Endothelial cell of umbilical vein (primary cell): Measurements from ENCODE around the gene OR8B12. TPM values are rescaled to one million over a fixed set of nuclear protein-coding genes. Genes with fewer than 3 reads are reported as not detected.
A peak's percentile ranks its signal among the peaks of the same experiment; 100 is the strongest.

ENCODE experiments used
- BruUV-seq: library from RNA; stranded (reverse); fragments of 400-500 nt; replicated peaks from 2 replicates; lab custom pipeline; 2021; lab: Mats Ljungman, UMichigan
- CTCF ChIA-PET: fragments of 300-600, 350-600 bp; sonication (Branson Sonifier 250); formaldehyde crosslinking; loops from one replicate; lab custom pipeline; 2021; ENCODE audit warnings: antibody characterized with exemption, inconsistent platforms; lab: Charles Lee
- POLR2A ChIA-PET: fragments of 300-600, 350-600 bp; sonication (Branson Sonifier 250); formaldehyde crosslinking; loops from one replicate; lab custom pipeline; 2021; ENCODE audit warnings: antibody characterized with exemption, inconsistent platforms; lab: Charles Lee
- DNase-seq: peaks from one replicate; pipeline ENCODE4 v3.0.0-alpha.2; 2011; ENCODE audit warnings: low read depth, low spot score
- FAIRE-seq: peaks from 2 replicates; lab custom pipeline; 2011; peaks lifted over from hg19 to GRCh38; lab: Jason Lieb, UNC
- H2AFZ ChIP-seq: 2 replicates; pipeline ENCODE4 v1.6.0; 2012; ENCODE audit warnings: low read depth, low read length, control low read depth, inconsistent platforms
- H3K27ac ChIP-seq: 2 replicates; pipeline ENCODE4 v1.5.1; 2011; ENCODE audit warnings: low read depth, mild to moderate bottlenecking, control low read depth, low read length, moderate library complexity; ENCODE audit not compliant: insufficient read depth
- H3K27me3 ChIP-seq, 2 experiments: 2 replicates each; pipeline versions ENCODE4 v1.6.0 to v1.6.1; 2011; ENCODE audit warnings: low read length in 2 of 2, mixed read lengths in 1 of 2; ENCODE audit not compliant: control insufficient read depth in 2 of 2, insufficient read depth in 2 of 2
- H3K36me3 ChIP-seq, 2 experiments: 2 replicates in 1 of 2; 3 replicates in 1 of 2; pipeline ENCODE4 v1.5.1; 2011; ENCODE audit warnings: low read length in 2 of 2, mild to moderate bottlenecking in 1 of 2, moderate library complexity in 1 of 2; ENCODE audit not compliant: control insufficient read depth in 2 of 2, insufficient read depth in 2 of 2; ENCODE audit errors: extremely low read depth in 1 of 2
- H3K4me1 ChIP-seq: 3 replicates; pipeline ENCODE4 v1.5.1; 2011; ENCODE audit warnings: mild to moderate bottlenecking, low read length; ENCODE audit not compliant: control insufficient read depth, insufficient read depth; ENCODE audit errors: extremely low read depth
- H3K4me2 ChIP-seq: 2 replicates; pipeline ENCODE4 v1.6.1; 2011; ENCODE audit warnings: low read length, control low read depth, mixed read lengths; ENCODE audit not compliant: insufficient read depth
- H3K4me3 ChIP-seq, 3 experiments: fragments of 200-600 bp in 1 of 3; sonication (generic), shearing (Covaris generic) in 1 of 3; replicated peaks in 1 of 3; 2 replicates each; pipeline ENCODE4 v1.5.1; 2011 to 2016; ENCODE audit warnings: control low read depth in 3 of 3, low read length in 3 of 3, mild to moderate bottlenecking in 2 of 3, inconsistent platforms in 1 of 3, low read depth in 1 of 3, moderate library complexity in 1 of 3; ENCODE audit not compliant: insufficient read depth in 1 of 3
- H3K79me2 ChIP-seq: 2 replicates; pipeline ENCODE4 v1.6.0; 2012; ENCODE audit warnings: low read length, inconsistent platforms; ENCODE audit not compliant: control insufficient read depth, insufficient read depth
- H3K9ac ChIP-seq: replicated peaks from 2 replicates; pipeline ENCODE3; 2011; ENCODE audit warnings: low read length, control low read depth; ENCODE audit not compliant: insufficient read depth; ENCODE audit errors: extremely low read depth
- H3K9me1 ChIP-seq: replicated peaks from 3 replicates; pipeline ENCODE4 v1.6.0; 2011; ENCODE audit warnings: mild to moderate bottlenecking, low read length; ENCODE audit not compliant: control insufficient read depth, insufficient read depth; ENCODE audit errors: extremely low read depth
- H3K9me3 ChIP-seq: replicated peaks from 2 replicates; pipeline ENCODE4 v1.5.1; 2012; ENCODE audit warnings: low read length, inconsistent platforms; ENCODE audit not compliant: control insufficient read depth, insufficient read depth
- H4K20me1 ChIP-seq: replicated peaks from 2 replicates; pipeline ENCODE3; 2011; ENCODE audit warnings: mild to moderate bottlenecking, low read length; ENCODE audit not compliant: control insufficient read depth, insufficient read depth; ENCODE audit errors: extremely low read depth
- CTCF ChIP-seq, 2 donors: IDR thresholded peaks; 1 replicate in 1 of 2; 2 replicates in 1 of 2; pipeline ENCODE4 v1.5.1; 2011; ENCODE audit warnings: low read length in 2 of 2, mild to moderate bottlenecking in 2 of 2, moderate library complexity in 2 of 2, control low read depth in 1 of 2, inconsistent platforms in 1 of 2, low read depth in 1 of 2; ENCODE audit not compliant: insufficient read depth in 1 of 2; ENCODE audit errors: extremely low read depth in 1 of 2
- JUN ChIP-seq: IDR thresholded peaks from 2 replicates; pipeline ENCODE4 v1.6.1; 2011; ENCODE audit warnings: borderline replicate concordance, low read depth; ENCODE audit not compliant: insufficient read length, insufficient read depth
- POLR2A ChIP-seq: IDR thresholded peaks from 2 replicates; pipeline ENCODE4 v1.6.1; 2012; ENCODE audit warnings: low read depth, mild to moderate bottlenecking, control low read depth, low read length
- dilution Hi-C: fragments of 300-500 bp; cut with MboI; formaldehyde crosslinking; loops from one replicate; pipeline ENCODE4 v1.15.0; 2019; ENCODE audit warnings: low sequenced_read_pairs; ENCODE audit not compliant: extremely low pct_ligation_motif_present
- intact Hi-C: fragments of 100-400 bp; cut with micrococcal nuclease; formaldehyde crosslinking; loops from one replicate; pipeline ENCODE4 v1.10.0; 2022
- polyA plus RNA-seq, 4 experiments: library from polyadenylated mRNA; depleted of rRNA in 3 of 4; stranded (reverse) in 3 of 4; unstranded in 1 of 4; fragments of >200 nt; gene quantifications; 2 replicates each; pipeline versions ENCODE4 v1.2.1 to v1.2.3, GENCODE V29; 2011 to 2012; ENCODE audit warnings: missing spikeins in 1 of 4
- total RNA-seq: library from RNA; stranded (reverse); gene quantifications from 2 replicates; pipeline ENCODE4 v1.2.3, GENCODE V29; 2021

The OR8B12 gene
- total and polyA plus RNA-seq, 2 donors (not counting 3 experiments of a cell fraction or from before 2014, with no cell fraction given), result not detected

DNA sequence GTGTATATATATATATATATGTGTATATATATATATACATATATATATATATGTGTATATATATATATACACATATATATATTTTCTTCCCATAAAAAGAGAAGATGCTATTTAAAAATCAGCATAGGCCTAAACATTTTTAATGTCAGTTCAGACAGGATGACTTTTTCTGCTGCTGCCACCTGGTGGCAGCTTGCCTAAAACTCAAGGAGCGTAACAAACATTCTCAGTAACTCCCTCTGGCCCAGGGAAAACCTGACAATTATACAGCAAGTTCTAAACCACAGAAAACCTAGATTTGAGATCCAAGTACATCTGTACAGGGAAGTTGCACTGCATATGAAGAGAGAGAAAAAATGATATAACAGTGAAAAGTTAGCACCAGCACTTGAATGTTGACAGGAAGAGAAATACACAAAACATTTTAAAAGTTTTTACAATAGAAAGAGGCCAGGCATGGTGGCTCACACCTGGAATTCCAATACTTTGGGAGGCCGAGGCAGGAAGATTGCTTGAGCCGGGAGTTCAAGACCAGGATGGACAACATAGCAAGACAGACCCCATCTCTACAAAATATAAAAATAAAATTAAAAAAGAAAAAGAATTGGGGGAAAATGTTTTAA, 42.9 kb upstream of the OR8B12 start:
- Histone ChIP-seq H3K36me3 (no peaks in the 10 kb centered on the region), H4K20me1 (no peaks in the 10 kb centered on the region), H3K79me2 (no peaks in the 10 kb centered on the region), H3K4me1 (no peaks in the 10 kb centered on the region), H3K9me3 (no peaks in the 10 kb centered on the region), H3K27ac (no peak overlapping the region), H3K4me3 (no peak overlapping the region), H2AFZ (no peak overlapping the region), H3K4me2 (no peak overlapping the region), H3K9me1 (no peaks in the 10 kb centered on the region), H3K9ac (no peak overlapping the region), H3K27me3 (peaks cover 7 to 16% of the 10 kb centered on the region in 2 experiments)
- peak; percentile 52 to 57 for TF ChIP-seq CTCF (IDR thresholded peaks at IDR 0.05; ENCODE audit: extremely low read depth in 1 of 2, insufficient read depth in 1 of 2, low read depth in 1 of 2, low read length in 2 of 2)
- no peak for TF ChIP-seq POLR2A
- DNase-seq, result peak; percentile 59
- ChIA-PET POLR2A (no interaction called here), CTCF (interaction anchor here (0.6 to 3.9 kb wide), 7 partner anchors 17 to 515 kb away, joined by 3 to 52 read pairs (median 8); partner anchors contain the start of gene OR8A1)
- BruUV-seq, result no TSS peak
- FAIRE-seq, result peak; percentile 82
- intact Hi-C loops, result loop anchor here (1.0 to 5.0 kb wide), 3 partner anchors 171 to 514 kb away; no protein-coding TSS in a partner anchor
- dilution Hi-C loops, result no loop called here

GRCh38 chr11:124584681-124585372, 41.4 kb upstream of the OR8B12 start:
- Histone ChIP-seq H3K9me3 (no peaks in the 10 kb centered on the region), H3K9me1 (no peaks in the 10 kb centered on the region), H3K36me3 (no peaks in the 10 kb centered on the region), H3K4me3 (no peak overlapping the region), H3K79me2 (no peaks in the 10 kb centered on the region), H3K9ac (no peak overlapping the region), H3K27me3 (peaks cover 7 to 14% of the 10 kb centered on the region in 2 experiments), H3K4me2 (no peak overlapping the region), H3K27ac (no peak overlapping the region), H3K4me1 (no peaks in the 10 kb centered on the region), H4K20me1 (no peaks in the 10 kb centered on the region), H2AFZ (no peak overlapping the region)
- intact Hi-C loops, result loop anchor here (5.0 kb wide), 1 partner anchor 513 kb away; no protein-coding TSS in a partner anchor
- dilution Hi-C loops, result no loop called here
- POLR2A ChIA-PET, result no interaction called here
- no TSS peak for BruUV-seq
- DNase-seq (no peak), FAIRE-seq (no peak)
- TF ChIP-seq JUN, result no peak
- CTCF ChIA-PET, result interaction anchor here (0.7 to 3.9 kb wide), 11 partner anchors 12 to 516 kb away, joined by 3 to 52 read pairs (median 5); partner anchors contain the start of gene OR8A1
